ENCODE measurements around the gene PADI2. TPM values are rescaled to one million over a fixed set of nuclear protein-coding genes. Genes with fewer than 3 reads are reported as not detected.

The PADI2 gene
- total and polyA plus RNA-seq, 9 of the 15 experiments (the other 6 are each of a cell fraction or from before 2014, with no cell fraction given), result 0.01 to 0.11 (median 0.01) TPM; not detected in 5

DNA sequence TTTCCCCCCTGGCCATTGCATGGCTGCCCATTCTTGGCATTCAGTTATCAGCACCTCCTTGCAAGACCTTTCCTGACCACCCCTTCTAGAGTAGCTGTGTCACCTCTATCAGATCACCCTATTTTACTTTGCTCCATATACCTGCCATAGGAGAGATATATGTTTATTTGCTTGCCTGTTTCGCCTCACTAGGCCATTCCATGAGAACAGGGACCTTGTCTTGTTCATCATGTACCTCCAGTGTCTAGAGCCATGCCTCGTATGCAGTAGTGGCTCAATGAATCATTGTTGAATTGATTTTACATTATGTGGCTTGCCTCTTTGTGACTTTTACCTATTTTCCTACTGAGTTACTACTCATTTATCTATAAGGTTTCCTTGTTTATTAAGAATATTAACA is 26.4 kb upstream of the PADI2 start:
- ChIA-PET POLR2A (interaction anchor here (1.2 kb wide), 1 partner anchor 54 kb away, joined by 3 read pairs; no protein-coding TSS in a partner anchor), CTCF (ENCODE audit: low intra/inter-chr PET ratio) (no interaction called here)
- FAIRE-seq (no peak), ATAC-seq (no peak), DNase-seq (ENCODE audit: extremely low read depth in 1 of 4, low spot score in 3 of 4) (no peak)
- no peaks in the 10 kb centered on the region for H3K79me2 ChIP-seq (ENCODE audit: control insufficient read depth, insufficient read depth, low read length)
- peaks cover 0 to 6% of the 10 kb centered on the region in 2 experiments; a peak in 1 of 5 replicates for H3K4me1 ChIP-seq (replicated peaks in 1 of 2; ENCODE audit: control insufficient read depth in 2 of 2, insufficient read depth in 2 of 2, low read length in 2 of 2)
- no peak overlapping the region for H3K9ac ChIP-seq (ENCODE audit: insufficient read depth in 1 of 2, low read depth in 2 of 2, low read length in 2 of 2)
- no peaks in the 10 kb centered on the region for H4K20me1 ChIP-seq (replicated peaks; ENCODE audit: control insufficient read depth, insufficient read depth, low read length)
- in situ Hi-C loops (cut with MboI), result no loop called here
- no peaks in the 10 kb centered on the region for H3K36me3 ChIP-seq (ENCODE audit: control insufficient read depth, insufficient read depth, low read length)
- no peak overlapping the region for H3K4me3 ChIP-seq
- H3K4me2 ChIP-seq (ENCODE audit: insufficient read depth, low read length), result no peak overlapping the region
- intact Hi-C loops (cut with micrococcal nuclease), result no loop called here
- H2AFZ ChIP-seq (ENCODE audit: low read depth, low read length), result no peak overlapping the region
- WGBS (ENCODE audit: insufficient coverage, low coverage, missing lambda C conversion rate), result 0% methylated on average over 2 of the region's 2 CpGs
- TF ChIP-seq SIN3B (IDR thresholded peaks at IDR 0.05; ENCODE audit: low read depth), result no peak
- TF ChIP-seq, protein P1, sequence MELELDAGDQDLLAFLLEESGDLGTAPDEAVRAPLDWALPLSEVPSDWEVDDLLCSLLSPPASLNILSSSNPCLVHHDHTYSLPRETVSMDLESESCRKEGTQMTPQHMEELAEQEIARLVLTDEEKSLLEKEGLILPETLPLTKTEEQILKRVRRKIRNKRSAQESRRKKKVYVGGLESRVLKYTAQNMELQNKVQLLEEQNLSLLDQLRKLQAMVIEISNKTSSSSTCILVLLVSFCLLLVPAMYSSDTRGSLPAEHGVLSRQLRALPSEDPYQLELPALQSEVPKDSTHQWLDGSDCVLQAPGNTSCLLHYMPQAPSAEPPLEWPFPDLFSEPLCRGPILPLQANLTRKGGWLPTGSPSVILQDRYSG (tag; conservative IDR thresholded peaks at IDR 0.05; ENCODE audit: low read depth), result no peak
- no peak for TF ChIP-seq FOXA1 (IDR thresholded peaks at IDR 0.05; ENCODE audit: borderline replicate concordance)
- no peak for TF ChIP-seq POU5F1 (IDR thresholded peaks at IDR 0.05; ENCODE audit: borderline replicate concordance, low read depth, low read length, partially characterized antibody)
- TF ChIP-seq HMG20B (CRISPR knock-in tag; IDR thresholded peaks at IDR 0.05), result no peak
- TF ChIP-seq, protein P2, sequence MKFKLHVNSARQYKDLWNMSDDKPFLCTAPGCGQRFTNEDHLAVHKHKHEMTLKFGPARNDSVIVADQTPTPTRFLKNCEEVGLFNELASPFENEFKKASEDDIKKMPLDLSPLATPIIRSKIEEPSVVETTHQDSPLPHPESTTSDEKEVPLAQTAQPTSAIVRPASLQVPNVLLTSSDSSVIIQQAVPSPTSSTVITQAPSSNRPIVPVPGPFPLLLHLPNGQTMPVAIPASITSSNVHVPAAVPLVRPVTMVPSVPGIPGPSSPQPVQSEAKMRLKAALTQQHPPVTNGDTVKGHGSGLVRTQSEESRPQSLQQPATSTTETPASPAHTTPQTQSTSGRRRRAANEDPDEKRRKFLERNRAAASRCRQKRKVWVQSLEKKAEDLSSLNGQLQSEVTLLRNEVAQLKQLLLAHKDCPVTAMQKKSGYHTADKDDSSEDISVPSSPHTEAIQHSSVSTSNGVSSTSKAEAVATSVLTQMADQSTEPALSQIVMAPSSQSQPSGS (CRISPR knock-in tag; IDR thresholded peaks at IDR 0.05), result no peak
- TF ChIP-seq, protein P3, sequence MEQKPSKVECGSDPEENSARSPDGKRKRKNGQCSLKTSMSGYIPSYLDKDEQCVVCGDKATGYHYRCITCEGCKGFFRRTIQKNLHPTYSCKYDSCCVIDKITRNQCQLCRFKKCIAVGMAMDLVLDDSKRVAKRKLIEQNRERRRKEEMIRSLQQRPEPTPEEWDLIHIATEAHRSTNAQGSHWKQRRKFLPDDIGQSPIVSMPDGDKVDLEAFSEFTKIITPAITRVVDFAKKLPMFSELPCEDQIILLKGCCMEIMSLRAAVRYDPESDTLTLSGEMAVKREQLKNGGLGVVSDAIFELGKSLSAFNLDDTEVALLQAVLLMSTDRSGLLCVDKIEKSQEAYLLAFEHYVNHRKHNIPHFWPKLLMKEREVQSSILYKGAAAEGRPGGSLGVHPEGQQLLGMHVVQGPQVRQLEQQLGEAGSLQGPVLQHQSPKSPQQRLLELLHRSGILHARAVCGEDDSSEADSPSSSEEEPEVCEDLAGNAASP (IDR thresholded peaks at IDR 0.05), result no peak
- TF ChIP-seq CREB1 (IDR thresholded peaks at IDR 0.05), result no peak
- TF ChIP-seq CREB1 (CRISPR knock-in tag; IDR thresholded peaks at IDR 0.05), result no peak
- H3K27me3 ChIP-seq (ENCODE audit: control insufficient read depth in 2 of 2, insufficient read depth in 2 of 2, low read length in 2 of 2), result peaks cover 27 to 41% of the 10 kb centered on the region in 2 experiments
- H3K27ac ChIP-seq (ENCODE audit: extremely low read depth, low read depth, low read length), result no peak overlapping the region
- H3K9me1 ChIP-seq (ENCODE audit: control insufficient read depth, insufficient read depth, low read length), result no peaks in the 10 kb centered on the region
- H3K9me3 ChIP-seq (replicated peaks; ENCODE audit: control insufficient read depth, insufficient read depth, low read depth, low read length), result no peaks in the 10 kb centered on the region
- BruUV-seq (replicated peaks), result no TSS peak
